ENCODE measurements around the gene KIR2DL1. TPM values are rescaled to one million over a fixed set of nuclear protein-coding genes. Genes with fewer than 3 reads are reported as not detected.

KIR2DL1 gene
- total RNA-seq, 1 experiment from 2014 or later: not detected

- H2BK5ac ChIP-seq (ENCODE audit: insufficient read length, low read length): no peak within 1 kb of the TSS
- no peak for DNase-seq
- H3K4me1 ChIP-seq (ENCODE audit: insufficient read depth, low read length): no peaks in the 10 kb centered on the region
- H3K4me1 Mint-ChIP-seq: no peaks in the 10 kb centered on the region
- peaks cover 97 to 100% of the 10 kb centered on the region in 2 experiments for H3K9me3 Mint-ChIP-seq
- no peak for TF ChIP-seq CTCF (conservative IDR thresholded peaks at IDR 0.05)
- no peaks in the 10 kb centered on the region for H3K23me2 ChIP-seq (ENCODE audit: insufficient read length, low read depth, low read length, poor library complexity, severe bottlenecking)
- no peaks in the 10 kb centered on the region for H3K79me1 ChIP-seq (ENCODE audit: insufficient read depth, low read depth, low read length, poor library complexity, severe bottlenecking)
- H3K27ac ChIP-seq (ENCODE audit: insufficient read length, low read depth, low read length): no peak within 1 kb of the TSS
- H3K27me3 ChIP-seq (ENCODE audit: insufficient read depth, low read length): no peaks in the 10 kb centered on the region
- no CpG with 5 or more reads among the region's 9 CpGs for WGBS (ENCODE audit: extremely low coverage, insufficient read length, low lambda C conversion rate)
- no peak within 1 kb of the TSS for H3K56ac ChIP-seq (ENCODE audit: insufficient read length, low read depth, low read length)
- H3K79me2 ChIP-seq (ENCODE audit: insufficient read depth, low read length): no peaks in the 10 kb centered on the region
- no peak within 1 kb of the TSS for H4K91ac ChIP-seq (ENCODE audit: insufficient read length, low read depth, low read length)
- no peak within 1 kb of the TSS for H3K4me2 ChIP-seq (ENCODE audit: insufficient read depth, insufficient read length, low read length)
- H3T11ph ChIP-seq (ENCODE audit: low read length): no peak within 1 kb of the TSS
- no peaks in the 10 kb centered on the region for H4K20me1 ChIP-seq (ENCODE audit: control insufficient read depth, insufficient read depth, insufficient read length)
- H3K27me3 Mint-ChIP-seq (ENCODE audit: low read depth): peaks cover 8% of the 10 kb centered on the region
- H3K4me3 Mint-ChIP-seq: no peak within 1 kb of the TSS
- no peak within 1 kb of the TSS for H3K27ac Mint-ChIP-seq
- H3K23ac ChIP-seq (ENCODE audit: insufficient read length, low read depth, low read length): no peak within 1 kb of the TSS
- peaks cover 74% of the 10 kb centered on the region for H3K9me3 ChIP-seq (ENCODE audit: control insufficient read depth, low read depth, low read length)
- no peak within 1 kb of the TSS for H3K9ac ChIP-seq (ENCODE audit: extremely low read depth, insufficient read length, low read length)
- H2BK15ac ChIP-seq (ENCODE audit: low read depth, low read length): no peak within 1 kb of the TSS
- H2BK12ac ChIP-seq (ENCODE audit: insufficient read length, low read depth, low read length): no peak within 1 kb of the TSS
- no peak within 1 kb of the TSS for H3K14ac ChIP-seq (ENCODE audit: insufficient read depth, low read length)
- H4K5ac ChIP-seq (ENCODE audit: insufficient read length, low read depth, low read length): no peak within 1 kb of the TSS
- H3K36me3 Mint-ChIP-seq (ENCODE audit: insufficient read depth in 1 of 3, low read depth in 3 of 3): peaks cover 15 to 51% (median 18%) of the 10 kb centered on the region in 3 experiments
- H2BK120ac ChIP-seq (ENCODE audit: low read depth, low read length, poor library complexity, severe bottlenecking): no peak within 1 kb of the TSS
- H4K8ac ChIP-seq (replicated peaks; ENCODE audit: insufficient read length, low read depth, low read length): no peak within 1 kb of the TSS
- no peak within 1 kb of the TSS for H3K4ac ChIP-seq (ENCODE audit: low read depth, low read length)
- H2BK20ac ChIP-seq (ENCODE audit: low read depth, low read length, poor library complexity, severe bottlenecking): no peak within 1 kb of the TSS
- H3K18ac ChIP-seq (ENCODE audit: insufficient read length, low read depth, low read length): no peak within 1 kb of the TSS
- no peak within 1 kb of the TSS for H2AK5ac ChIP-seq (ENCODE audit: insufficient read length, low read length)
- no peak within 1 kb of the TSS for H2AFZ ChIP-seq (ENCODE audit: low read length)
These were observed 45.5 kb upstream of the KIR2DL1 start, which contains the start of gene KIR3DL3 for GRCh38 chr19:54724142-54724541. TSS of gene KIR3DL3 (plus strand) at chr19:54724442. CDS start at chr19:54724497, 55 bp downstream.

Data from H9 (cell line).